GM19468 (cell line): ENCODE results near the gene TENM4.

Experiments
- ATAC-seq: cut with Tn5 transposase; IDR thresholded peaks from one replicate; pipeline ENCODE4 v1.9.1; 2021; ENCODE audit warnings: mild to moderate bottlenecking, moderate library complexity, moderate number of reproducible peaks; ENCODE audit not compliant: unreplicated experiment; ENCODE audit errors: extremely low read depth

The TENM4 gene

GRCh38 chr11:79080551-79080950 is 360.3 kb downstream of the TENM4 start:
- no peak for ATAC-seq

GRCh38 chr11:79078999-79079398 is 361.8 kb downstream of the TENM4 start:
- no peak for ATAC-seq

GRCh38 chr11:79078456-79078855 is 362.4 kb downstream of the TENM4 start:
- no peak for ATAC-seq

- ATAC-seq = no peak
Measured at GRCh38 chr11:79077702-79078330, 363.0 kb downstream of the TENM4 start.

- ATAC-seq = no peak
Measured at GRCh38 chr11:79076526-79077115, 364.2 kb downstream of the TENM4 start.

GRCh38 chr11:79074547-79074946 is 366.3 kb downstream of the TENM4 start:
- no peak for ATAC-seq

GRCh38 chr11:79071190-79071589 is 369.6 kb downstream of the TENM4 start:
- no peak for ATAC-seq

- no peak for ATAC-seq
Measured at GRCh38 chr11:79070518-79070917, 370.3 kb downstream of the TENM4 start.

GRCh38 chr11:79069504-79069903 is 371.3 kb downstream of the TENM4 start:
- ATAC-seq = no peak

GRCh38 chr11:79068356-79068755 is 372.5 kb downstream of the TENM4 start:
- ATAC-seq = no peak

- ATAC-seq = no peak
Measured at GRCh38 chr11:79067352-79067679, 373.5 kb downstream of the TENM4 start.

- no peak for ATAC-seq
Measured at GRCh38 chr11:79066456-79067351, 374.1 kb downstream of the TENM4 start.

GRCh38 chr11:79062814-79063762 is 377.7 kb downstream of the TENM4 start:
- no peak for ATAC-seq

GRCh38 chr11:79060081-79060953 is 380.5 kb downstream of the TENM4 start:
- ATAC-seq = no peak

GRCh38 chr11:79059141-79059540 is 381.7 kb downstream of the TENM4 start:
- no peak for ATAC-seq

GRCh38 chr11:79055856-79056631 is 384.8 kb downstream of the TENM4 start:
- ATAC-seq = no peak

GRCh38 chr11:79054636-79055035 is 386.2 kb downstream of the TENM4 start:
- no peak for ATAC-seq

- no peak for ATAC-seq
Measured at GRCh38 chr11:79052544-79052943, 388.3 kb downstream of the TENM4 start.

- ATAC-seq = no peak
Measured at GRCh38 chr11:79050786-79051185, 390.0 kb downstream of the TENM4 start.
